ENCODE data around the gene HP.
"Not testable (repeated sequence)": the region's sequence is repeated elsewhere in the genome, so short reads cannot be mapped to it uniquely, and the experiment has no call there.

The HP gene

DNA sequence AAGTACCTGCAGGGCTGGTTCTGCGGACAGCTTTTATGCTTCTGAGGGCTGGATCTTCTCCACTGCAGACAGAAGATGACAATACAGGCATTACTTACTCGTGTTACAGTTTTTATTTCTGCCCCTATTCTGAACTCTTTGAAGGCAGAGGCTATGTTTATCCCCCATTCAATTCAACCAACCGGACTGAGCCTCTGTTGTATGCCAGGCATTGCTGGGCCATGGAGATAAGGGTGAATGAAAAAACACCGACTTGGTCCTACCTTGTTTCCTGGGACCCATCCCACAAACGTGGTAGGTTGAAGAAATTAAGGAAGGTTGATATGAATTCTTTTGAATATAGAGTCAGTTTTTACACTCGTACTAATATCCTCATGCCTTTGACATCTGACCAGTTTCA lies 10.0 kb upstream of the HP start:
- no peak for DNase-seq

DNA sequence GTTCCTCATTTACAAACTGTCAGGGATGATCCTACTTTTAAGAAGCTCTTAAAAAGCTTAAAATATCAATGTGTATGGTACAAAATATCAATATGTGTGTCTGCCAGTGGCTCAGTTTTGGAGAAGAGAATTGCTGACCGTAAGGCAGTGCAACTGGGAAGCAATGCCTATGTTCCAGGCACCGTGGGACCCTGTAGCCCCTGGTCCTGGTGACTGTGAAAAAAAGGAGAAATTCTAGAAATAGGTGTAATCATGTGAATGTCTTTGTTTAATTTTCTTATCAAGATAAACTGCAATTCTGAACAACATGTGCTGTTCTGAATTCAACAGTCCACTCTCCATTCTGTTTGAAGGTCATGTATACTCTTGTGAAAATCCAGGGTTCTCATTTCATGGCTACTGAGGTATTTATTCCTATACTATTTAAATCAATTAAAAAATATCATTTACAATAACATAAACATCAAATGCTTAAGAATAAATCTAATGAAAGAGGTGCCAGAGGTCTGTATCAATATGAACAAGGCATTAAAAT lies 9.4 kb upstream of the HP start:
- no peak for DNase-seq

DNA sequence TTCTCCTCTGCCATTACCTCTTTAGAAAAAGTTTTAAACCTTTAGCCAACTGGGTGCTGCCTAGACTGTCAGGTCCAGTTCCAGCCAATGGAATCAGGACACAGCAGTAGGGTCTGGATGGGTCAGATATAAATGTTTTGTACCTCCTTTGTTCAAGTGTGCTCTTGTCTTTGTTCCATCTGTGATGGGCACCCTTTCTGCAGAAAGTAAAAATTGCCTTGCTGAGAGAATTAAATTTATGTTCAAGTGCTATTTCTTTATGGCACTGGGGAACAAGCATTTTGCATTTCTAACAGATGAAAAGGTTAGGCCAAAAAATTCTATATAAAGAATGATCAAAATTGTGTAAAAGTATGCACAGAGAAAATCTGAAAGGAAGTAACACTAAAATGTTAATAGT lies 5.2 kb upstream of the HP start:
- no peak for DNase-seq

DNA sequence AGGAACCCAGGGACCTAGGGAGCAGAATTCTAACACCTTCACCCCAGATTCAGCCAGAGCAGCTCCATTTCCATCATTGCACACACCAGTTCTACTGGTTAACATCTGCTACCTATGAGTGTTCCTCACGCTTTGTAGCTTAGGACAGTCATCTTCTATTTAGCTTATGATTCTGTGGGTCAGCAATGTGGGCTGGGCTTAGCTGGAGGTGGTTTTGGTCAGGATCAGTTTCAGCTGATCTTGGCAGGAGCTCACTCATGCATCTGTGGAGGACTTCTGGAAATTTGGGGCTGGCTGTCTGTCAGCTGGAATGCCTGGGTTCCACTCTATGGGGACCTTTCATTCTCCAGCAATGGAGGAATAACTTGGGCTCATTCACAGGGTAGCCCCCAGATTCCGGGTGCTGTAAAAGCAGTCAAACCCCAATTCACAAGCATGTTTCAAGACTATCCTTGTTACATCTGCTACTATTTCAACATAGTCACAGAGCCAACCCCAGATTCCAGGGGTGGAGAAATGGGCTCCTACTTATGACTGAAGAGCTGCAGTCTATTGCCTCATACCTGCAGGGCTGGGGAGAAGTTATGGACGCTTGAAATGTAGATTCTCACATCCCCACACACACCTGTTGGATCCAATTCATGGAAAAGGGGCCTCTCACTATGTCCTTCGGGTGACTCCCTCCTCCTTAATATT lies 3.4 kb upstream of the HP start:
- no peak for DNase-seq

DNA sequence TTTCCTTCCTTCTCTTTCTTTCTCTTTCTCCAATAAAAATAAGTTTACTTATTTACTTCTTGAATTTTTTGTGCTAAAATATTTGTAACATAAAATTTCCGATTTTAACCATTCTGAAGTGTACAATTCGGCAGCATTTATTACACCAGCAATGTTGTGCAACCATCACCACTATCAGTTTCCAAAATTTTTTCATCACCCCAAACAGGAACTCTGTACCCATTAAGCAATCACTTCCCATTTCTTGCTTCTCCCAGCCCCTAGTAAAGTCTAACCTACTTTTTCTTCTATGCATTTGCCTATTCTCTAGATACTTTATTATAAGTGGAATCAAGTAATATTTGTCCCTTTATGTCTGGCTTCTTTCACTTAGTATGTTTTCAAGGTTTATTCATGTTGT lies 2.5 kb upstream of the HP start:
- no peak for DNase-seq

DNA sequence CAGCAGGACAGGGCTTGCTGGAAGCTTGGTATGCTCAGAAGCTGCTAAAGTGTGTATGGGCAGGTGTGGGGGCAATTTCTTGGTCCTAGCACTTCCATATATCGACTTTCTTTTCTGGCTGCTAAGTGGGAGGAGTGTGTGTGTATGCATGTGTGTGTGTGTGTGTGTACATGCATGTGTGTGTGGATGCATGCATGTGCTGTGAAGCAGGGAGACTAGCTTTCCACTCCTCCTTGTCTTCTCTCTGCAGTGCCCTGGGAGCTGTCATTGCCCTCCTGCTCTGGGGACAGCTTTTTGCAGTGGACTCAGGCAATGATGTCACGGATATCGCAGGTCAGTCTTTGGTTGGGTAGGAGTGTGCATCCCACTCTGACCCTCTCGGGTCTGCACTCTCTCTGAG lies 1.6 kb downstream of the HP start:
- DNase-seq = no peak

DNA sequence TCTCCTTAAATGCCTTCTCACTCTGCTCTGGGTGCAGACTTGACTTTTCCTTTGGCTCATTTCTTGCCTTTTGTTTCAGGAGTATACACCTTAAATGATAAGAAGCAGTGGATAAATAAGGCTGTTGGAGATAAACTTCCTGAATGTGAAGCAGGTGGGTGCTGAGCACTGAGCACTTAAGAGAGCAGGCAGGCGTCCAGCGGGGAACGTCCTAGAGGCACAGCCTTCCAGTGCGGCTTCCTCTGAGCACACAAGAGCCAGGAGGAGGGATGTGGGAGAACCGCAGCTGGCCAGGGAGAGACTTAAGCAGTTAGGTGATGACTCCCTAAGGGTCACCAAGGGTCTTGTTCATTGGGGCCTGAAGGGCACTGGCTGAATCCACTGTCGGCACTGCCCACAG lies 3.0 kb downstream of the HP start:
- not testable (repeated sequence) for DNase-seq

DNA sequence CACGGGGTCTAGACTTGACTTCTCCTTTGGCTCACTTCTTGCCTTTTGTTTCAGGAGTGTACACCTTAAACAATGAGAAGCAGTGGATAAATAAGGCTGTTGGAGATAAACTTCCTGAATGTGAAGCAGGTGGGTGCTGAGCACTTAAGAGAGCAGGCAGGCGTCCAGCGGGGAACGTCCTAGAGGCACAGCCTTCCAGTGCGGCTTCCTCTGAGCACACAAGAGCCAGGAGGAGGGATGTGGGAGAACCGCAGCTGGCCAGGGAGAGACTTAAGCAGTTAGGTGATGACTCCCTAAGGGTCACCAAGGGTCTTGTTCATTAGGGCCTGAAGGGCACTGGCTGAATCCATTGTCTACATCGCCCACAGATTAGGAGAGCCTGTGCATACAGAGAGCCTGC lies 4.8 kb downstream of the HP start:
- not testable (repeated sequence) for DNase-seq

DNA sequence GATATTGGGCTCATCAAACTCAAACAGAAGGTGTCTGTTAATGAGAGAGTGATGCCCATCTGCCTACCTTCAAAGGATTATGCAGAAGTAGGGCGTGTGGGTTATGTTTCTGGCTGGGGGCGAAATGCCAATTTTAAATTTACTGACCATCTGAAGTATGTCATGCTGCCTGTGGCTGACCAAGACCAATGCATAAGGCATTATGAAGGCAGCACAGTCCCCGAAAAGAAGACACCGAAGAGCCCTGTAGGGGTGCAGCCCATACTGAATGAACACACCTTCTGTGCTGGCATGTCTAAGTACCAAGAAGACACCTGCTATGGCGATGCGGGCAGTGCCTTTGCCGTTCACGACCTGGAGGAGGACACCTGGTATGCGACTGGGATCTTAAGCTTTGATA lies 6.1 kb downstream of the HP start:
- no peak for DNase-seq

DNA sequence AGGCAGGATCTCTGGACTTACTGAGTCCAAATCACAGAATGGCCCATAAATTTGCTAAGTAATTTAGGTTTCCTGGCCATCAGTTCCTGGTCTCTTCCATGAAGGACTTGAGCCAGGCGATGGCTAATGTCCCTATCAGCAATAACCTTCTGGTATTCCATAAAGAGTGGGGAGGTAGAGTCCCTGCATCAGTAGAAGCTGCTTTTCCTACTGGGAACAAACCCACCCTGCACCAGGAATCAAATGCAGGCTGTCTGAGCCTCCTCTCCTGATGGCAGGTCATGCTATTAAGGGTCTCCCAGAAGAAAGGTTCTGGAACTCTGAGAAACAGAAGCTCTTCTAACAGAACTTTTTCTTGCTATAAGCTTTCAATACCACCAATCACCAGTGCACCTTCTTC lies 7.3 kb downstream of the HP start:
- DNase-seq = no peak

DNA sequence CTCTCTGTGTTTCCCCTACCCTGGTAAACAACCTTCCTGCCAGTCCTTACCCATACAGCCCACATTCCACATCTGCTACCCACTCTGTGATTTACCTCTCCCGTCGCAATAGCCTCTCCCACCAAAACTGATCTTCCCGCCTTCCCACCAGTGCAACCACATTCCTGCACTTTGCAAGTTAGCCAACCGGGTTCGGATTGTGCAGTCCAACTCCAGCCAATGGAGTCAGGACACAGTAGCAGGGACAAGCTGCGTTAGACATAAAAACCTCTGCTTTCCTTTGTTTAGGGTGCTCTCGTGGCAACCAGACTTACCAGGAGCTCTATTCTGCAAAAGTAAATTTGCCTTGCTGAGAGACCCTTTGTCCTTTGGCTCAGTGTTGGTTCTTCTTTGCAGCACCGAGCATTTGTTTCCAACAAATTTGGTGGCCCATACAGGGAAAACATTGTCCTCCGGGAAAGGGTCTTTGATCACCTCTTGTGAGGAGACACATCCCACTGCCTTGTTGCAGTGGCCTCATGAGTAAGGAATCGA lies 10.1 kb downstream of the HP start:
- DNase-seq = no peak

DNA sequence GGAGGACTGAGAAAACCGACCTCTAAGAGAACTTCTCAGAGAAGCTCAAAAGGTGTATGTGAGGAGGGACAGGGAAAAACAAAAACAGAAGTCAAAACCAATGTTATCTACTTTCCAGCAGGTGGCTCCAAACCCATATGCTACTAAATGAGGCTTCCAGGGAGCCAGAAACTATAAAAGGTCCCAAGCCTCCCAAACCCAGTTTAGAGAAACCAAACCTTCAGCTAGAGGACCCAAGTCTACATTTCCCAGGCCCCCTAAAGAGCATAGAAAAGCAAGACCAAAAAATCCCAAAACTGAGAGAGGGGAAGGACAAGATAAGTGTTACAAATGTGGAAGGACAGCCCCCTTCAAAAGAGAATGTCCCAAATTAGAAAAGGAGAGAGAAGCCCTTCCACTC lies 12.4 kb downstream of the HP start:
- no peak for DNase-seq

DNA sequence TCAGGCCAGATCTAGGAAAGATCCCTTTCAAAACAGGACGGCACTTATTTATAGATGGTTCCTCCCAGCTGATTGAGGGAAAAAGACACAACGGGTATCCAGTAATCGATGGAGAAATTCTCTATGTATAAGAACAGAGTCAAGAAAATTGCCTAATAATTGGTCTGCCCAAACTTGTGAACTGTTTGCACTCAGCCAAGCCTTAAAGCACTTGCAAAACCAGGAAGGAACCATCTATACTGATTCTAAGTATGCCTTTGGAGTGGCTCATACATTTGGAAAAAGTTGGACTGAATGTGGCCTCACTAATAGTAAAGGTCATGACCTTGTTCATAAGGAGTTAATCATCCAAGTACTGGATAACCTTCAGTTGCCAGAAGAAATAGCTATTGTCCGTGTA lies 14.6 kb downstream of the HP start:
- no peak for DNase-seq

DNA sequence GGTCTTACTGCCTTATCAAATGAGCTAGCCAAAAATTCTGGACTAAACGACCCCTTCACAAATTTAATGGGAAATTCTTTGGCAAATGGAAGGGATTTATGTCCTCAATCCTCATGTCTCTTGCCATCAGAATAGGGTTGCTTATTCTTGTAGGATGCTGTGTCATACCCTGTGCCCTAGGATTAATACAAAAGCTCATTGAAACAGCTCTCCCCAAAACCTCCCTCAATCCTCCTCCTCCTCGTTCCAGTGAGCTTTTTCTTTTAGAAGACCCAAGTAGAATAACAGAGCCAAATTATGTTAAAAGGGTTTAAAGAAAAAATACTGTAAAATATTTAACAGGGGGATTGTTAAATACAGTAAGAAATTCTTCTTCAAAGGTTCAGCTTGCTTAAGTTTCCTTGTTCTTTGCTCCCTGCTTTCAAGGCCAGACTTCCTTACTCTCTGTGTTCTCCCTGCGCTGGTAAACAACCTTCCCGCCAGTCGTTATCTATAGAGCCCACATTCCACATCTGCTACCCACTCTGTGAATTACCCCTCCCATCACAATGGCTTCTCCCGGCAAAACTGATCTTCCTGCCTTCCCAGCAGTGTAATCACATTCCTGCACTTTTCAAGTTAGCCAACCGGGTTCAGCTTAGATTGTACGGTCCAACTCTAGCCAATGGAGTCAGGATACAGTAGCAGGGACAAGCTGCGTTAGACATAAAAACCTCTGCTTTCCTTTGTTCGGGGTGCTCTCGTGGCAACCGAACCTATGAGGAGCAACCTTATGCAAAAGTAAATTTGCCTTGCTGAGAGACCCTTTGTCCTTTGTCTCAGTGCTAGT lies 18.4 kb downstream of the HP start:
- DNase-seq = no peak

DNA sequence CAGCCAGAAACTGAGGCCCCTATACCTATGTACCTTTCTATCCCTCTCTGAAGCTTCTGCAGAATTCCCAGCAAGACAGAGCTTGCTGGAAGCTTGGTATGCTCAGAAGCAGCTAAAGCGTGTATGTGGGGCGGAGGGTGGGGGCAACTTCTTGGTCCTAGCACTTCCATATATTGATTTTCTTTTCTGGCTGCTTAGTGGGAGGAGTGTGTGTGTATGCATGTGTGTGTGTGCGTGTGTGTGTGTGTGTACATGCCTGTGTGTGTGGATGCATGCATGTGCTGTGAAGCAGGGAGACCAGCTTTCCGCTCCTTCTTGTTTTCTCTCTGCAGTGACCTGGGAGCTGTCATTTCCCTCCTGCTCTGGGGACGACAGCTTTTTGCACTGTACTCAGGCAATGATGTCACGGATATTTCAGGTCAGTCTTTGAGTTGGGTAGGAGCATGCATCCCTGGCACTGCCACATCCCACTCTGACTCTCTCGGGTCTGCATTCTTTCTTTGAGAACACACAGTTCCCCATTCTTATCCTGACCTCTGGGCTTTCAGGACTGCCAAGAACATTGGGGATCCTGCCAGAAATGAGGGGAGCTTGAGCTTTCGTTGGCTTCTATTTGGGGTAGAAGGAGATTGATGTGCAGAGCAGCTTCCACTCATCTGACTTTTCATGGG lies 19.4 kb downstream of the HP start:
- DNase-seq = no peak

DNA sequence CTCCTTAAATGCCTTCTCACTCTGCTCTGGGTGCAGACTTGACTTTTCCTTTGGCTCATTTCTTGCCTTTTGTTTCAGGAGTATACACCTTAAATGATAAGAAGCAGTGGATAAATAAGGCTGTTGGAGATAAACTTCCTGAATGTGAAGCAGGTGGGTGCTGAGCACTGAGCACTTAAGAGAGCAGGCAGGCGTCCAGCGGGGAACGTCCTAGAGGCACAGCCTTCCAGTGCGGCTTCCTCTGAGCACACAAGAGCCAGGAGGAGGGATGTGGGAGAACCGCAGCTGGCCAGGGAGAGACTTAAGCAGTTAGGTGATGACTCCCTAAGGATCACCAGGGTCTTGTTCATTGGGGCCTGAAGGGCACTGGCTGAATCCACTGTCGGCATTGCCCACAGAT lies 20.8 kb downstream of the HP start:
- DNase-seq = not testable (repeated sequence)

DNA sequence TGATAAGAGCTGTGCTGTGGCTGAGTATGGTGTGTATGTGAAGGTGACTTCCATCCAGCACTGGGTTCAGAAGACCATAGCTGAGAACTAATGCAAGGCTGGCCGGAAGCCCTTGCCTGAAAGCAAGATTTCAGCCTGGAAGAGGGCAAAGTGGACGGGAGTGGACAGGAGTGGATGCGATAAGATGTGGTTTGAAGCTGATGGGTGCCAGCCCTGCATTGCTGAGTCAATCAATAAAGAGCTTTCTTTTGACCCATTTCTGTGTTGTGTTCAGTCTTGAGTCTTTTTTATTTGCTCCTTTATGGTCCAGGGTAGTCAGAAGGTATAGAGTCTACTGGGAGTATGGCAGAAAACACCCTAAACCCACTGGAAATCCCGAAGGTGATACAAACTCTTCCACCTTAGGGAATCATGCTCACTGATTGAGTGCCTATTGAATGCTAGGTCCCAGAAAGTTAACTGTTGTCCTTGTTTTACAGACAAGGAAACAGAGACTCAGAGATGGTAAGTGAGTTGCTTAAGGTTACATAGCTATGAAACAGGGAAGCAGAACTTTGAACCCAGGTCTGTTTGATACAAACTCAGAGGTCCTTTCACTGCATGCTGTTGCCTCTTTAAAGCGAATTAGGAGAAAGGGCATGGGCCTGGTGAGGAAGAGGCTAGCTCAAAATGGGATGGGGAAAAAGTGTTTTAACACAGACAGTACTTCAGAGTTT lies 22.8 kb downstream of the HP start:
- DNase-seq = not testable (repeated sequence)

DNA sequence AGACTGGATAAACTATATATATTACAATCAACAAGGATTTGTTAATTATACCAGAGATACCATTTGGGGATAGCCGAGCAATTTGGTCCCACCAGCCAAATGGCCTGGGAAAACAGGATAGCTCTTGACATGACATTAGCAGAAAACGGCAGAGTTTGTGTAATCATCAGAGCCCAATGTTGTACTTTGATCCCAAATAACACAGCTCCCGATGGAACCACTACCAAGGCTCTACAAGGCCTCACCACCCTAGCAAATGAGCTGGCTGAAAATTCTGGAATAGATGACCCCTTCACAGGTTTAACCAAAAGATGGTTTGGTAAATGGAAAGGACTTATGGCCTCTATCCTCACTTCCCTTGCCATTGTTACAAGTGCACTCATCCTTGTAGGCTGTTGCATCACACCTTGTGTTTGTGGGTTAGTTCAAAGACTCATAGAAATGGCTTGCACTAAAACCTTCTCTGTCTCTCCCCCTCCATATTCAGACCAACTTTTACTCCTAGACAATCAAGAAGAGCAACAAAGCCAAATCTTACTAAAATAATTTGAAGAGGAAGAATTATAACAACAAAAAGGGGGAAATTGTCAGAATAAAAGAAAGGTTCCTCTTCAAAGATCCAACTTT lies 29.6 kb downstream of the HP start:
- DNase-seq = no peak

DNA sequence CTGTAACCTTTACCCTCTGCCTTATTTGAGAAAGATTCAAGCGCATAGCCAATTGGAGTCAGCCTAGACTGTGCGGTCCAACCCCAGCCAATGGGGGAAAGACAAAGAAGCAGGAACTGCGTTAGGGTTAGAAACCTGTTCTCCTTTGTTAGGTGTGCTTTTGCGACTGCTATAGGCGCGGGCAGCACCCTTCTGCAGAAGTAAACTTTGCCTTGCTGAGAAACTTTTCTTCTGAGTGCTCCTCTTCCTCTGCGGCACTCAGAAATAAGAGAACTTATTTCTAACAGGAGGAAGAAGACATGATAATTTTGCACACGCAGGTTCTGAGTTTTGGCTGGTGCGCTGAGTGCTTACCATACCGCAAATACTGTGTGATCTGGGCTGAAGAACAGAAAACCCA lies 30.1 kb downstream of the HP start:
- DNase-seq = no peak

DNA sequence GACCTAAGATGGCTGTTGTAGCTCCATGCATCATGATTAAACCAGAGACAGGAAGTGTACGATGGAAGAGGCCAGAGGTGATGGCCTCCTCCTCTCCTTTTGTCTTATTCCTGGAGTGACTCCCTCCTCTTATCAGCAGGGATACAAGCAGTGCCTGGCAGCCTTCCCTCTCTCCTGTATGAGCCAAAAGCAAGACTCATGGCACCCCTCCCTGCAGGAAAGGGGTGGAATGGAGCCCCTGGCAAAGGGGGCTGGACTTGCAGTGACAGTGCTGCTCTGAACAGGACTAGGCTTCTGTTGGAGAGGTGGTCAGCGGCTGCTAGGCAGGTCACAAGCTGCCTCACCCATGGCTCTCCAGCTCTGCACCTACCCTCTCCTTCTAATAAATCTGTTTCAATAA lies 30.7 kb downstream of the HP start:
- no peak for DNase-seq

DNA sequence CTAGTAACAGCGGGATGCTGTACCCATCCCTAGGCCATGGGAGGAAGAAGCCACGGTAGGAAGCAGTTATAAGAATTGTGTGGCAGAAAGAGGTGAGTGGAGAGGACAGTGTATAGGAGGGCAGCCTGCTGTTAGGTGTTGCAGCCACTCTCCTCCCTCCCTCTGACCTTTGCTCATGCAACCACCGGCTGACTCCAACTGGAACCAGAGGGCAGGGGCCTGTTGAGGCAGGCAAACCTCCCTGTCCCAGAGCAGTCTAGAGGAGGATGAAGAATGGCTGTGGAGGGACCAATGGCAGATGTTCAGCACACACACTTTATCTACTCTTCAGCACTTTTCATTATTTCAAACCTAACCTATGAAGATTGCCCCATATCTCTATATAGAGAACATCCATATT lies 36.9 kb downstream of the HP start:
- no peak for DNase-seq

DNA sequence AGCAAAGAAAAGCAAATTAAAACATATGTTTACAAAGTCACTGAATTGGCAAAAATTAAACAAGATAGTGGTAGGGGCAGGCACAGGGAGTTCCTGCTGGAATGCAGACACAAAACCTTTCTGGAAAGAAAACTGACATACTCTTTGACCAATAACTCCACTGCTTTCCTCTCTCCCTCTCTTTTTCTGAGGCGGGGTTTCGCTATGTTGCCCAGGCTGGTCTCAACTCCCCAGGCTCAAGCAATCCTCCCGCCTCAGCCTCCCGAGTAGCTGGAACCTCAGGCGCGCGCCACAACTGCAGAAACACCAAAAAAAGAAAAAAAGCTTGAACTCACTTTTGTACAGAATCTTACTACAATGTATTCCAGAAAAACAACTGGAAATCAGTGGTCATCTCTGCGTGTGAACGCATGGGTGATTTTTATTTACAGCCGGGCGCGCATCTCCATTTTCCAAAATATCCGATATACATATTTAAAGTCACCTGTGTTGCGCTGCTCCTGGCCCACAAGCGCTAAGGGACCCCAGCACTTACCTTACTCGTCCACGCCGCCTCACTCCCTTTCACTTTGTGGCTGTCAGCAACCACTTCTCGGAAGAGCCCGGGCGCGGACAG lies 38.6 kb downstream of the HP start:
- DNase-seq = no peak
